Stimulated activated CD8-positive, alpha-beta memory T cell treated with anti-CD3 and anti-CD28 coated beads, Interleukin-7, amount 100 ng/mL, for 1 hour (primary cell): ENCODE results near the gene TTC39B.

Experiments
- DNase-seq, 2 donors: peaks; one replicate each; pipeline ENCODE4 v3.0.0-alpha.2; 2020; ENCODE audit warnings: low read depth in 2 of 2

The TTC39B gene

DNA sequence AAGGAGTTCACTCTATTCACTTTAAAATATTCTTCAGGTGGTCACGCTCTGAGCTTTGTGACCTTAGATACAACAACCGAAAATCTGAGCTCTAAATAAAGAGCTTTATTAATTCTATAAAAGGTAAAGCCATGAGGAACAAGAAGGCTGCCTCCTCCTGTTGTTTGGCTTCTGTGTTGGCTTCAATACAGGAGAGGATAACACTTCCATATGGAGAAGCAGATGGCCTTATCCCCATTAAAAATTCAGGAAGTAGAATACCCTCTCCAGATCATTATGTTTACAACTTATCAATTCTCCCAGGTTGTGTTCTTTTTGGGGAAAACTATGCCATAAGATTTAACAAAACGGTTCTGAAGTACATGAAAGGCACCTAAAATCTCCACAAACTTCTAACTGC, 128.4 kb downstream of the TTC39B start:
- no peak for DNase-seq

DNA sequence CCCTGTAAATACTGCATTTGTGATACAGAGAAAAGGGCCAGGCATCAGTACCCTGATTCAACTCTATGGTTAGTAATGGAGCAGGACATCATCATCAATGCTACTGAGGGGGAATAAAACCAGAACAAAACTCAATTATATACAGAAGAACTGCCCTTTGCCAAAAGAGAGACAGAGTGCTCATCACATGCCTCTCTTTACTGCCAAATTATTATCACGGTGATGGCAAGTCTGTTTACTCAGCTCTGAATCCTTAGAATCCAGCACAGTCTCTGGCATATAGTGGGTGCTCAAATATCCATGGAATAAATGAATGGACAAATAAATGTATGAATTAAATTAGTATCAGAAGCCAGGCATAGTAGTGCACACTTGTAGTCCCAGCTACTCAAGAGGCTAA, 130.2 kb downstream of the TTC39B start:
- DNase-seq = no peak

DNA sequence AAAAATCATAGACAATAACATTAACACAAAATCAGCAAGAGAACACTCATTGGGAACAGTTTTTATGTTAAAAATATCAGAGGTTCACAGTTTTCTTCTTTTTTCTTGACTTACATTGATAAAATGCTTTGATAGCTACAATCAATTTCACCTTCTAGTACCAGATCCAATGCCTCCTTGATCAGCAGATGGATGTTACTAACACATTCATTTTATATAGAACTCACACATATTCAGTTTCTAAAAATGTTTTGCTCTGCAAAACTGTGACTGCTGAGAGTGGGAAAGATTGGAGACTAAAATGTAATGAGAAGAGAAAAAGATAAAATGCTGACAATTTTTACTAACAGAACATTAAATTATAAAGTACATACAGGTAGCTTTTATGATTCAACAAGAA, 143.1 kb downstream of the TTC39B start:
- no peak for DNase-seq

DNA sequence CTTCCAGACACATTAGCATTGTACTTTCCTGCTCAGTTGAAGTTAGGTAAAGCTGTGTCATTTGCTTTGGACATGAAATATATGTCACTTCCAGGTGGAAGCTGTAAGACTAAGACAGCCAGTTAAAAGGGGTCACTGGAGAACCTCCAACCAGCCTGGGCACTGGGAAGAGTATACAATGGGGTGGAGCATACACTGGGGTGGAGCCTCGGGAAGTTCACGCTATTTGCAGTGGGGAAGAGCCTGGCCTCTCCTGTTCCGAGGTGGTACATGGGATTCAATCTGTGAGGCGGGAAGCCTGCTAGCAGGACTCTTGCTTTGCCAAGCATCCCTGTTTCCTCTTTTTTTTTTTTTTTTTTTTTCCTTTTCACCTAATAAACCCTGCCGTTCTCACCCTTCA, 145.3 kb downstream of the TTC39B start:
- no peak for DNase-seq

DNA sequence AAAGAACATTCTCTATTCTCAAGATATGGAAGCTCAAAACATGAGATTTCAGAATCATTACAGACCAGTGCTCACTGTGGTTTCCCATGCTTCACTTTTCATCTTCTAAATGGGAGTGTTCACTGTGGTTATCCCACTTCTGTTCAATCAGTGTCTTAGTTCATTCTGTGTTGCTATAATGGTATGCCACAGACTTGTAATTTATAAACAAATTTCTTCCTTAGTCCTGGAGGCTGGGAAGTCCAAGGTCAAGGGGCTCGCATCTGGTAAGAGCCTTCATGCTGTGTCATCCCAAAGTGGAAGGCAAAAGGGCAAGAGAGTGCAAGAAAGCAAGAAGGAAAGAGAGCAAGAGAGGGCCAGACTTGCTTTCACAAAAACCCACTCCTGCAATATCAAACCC, 146.3 kb downstream of the TTC39B start:
- no peak for DNase-seq

DNA sequence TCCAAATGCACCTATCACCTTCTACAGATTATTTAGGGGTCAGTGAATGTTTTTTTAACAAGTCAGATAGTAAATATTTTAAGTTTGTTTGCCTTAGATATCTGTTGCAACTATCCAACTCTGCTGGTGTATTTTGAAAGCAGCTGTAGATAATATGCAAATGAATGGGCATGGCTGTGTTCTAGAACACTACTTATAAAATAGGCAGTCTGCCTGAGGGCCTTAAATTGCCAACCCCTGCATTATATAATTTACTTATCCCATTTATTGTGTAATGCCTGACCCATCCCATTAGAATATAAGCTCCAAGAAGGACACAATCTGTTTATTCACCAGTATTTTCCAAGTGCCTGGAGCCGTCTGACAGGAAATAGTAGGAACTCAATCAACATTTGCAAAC, 149.0 kb downstream of the TTC39B start:
- no peak for DNase-seq

DNA sequence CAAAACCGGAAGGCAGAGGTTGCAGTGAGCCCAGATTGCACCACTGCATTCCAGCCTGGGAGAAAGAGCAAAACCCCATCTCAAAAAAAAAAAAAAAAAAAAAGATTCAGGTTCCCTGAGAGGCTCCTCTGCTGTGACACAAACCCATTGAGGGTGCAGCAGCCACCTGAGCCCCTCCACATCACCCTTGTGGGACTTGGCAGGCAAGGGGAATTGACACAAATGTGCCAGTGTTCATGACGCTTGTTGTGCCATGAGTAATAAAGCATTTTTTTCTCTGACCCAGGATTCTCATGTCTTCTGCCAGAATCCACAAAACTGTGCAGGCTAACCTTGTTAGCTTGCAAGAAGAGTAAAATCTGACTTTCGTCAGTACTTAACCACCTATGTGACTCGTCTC, 149.6 kb downstream of the TTC39B start:
- no peak for DNase-seq

DNA sequence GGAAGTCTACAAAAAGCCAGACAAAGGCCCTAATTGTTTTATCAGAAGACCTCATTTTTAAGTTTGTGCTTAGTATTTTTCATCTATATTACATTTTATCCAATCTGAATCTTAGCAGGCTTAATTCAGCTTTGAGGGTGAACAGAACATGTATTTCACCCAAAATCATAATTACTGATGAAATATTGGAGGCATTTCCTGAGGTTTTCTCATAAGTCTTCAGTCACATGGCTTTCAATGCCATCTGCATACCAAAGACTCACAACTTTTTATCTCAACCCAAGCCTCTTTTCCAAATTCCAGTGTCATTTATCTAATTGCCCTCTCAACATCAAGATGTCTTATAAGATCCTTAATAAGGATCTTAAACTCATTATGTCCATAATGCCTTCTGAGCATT, 150.8 kb downstream of the TTC39B start:
- no peak for DNase-seq

DNA sequence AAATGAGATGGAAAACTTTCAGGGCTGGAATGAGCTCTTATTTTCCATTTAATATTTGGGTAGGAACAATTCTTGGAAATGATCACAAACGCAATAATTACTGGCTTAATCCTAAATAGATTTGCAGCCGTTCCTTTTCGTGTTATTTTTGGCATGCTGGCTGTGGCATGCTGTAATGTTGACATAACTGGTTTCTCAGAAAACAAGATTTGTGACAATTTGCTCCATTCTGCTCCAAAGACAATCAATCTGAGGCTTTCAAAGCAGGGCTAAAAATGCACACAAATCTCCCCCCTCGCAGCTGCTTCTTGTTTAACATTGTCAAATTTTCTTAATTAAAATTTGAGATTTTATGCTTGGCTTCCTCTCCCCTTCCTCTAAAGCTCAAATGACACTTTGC, 151.2 kb downstream of the TTC39B start:
- DNase-seq = no peak

DNA sequence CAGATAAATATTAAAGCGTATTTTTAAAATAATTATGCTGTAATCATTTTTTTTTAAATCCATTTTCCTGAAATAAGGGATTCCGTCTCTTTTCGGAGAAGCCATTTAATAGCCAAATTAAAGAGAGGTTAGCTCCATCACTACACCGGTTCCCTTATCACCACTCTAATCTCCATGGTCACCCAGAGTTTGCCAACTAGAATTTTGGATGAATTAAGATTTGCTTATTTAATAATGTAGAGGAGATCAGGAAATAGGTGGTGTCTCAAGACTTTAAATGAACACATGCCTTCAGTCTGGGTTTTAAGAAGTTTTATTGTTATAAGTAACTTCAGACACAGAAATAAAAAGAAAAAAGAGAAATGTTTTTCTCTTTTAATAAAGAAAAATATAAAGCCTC, 151.7 kb downstream of the TTC39B start:
- no peak for DNase-seq

DNA sequence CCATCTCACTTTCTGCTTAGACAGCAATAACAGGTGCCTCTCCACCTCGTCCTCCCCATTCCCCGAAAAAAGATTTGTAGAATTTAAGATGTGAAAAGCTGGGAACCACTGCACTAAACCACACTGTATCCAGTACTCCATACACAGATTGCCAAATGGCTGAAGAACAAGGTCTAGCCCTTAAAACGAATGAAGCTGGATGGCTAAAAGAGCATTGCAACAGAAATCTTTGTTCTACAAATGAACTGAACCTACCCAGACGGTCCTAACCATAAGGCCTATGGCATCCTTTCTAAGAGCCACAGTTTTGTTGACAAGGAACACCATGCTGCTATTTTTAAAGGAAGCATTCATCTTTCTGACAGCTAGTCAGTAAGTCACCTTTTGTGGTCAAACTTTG, 152.3 kb downstream of the TTC39B start:
- DNase-seq = no peak

DNA sequence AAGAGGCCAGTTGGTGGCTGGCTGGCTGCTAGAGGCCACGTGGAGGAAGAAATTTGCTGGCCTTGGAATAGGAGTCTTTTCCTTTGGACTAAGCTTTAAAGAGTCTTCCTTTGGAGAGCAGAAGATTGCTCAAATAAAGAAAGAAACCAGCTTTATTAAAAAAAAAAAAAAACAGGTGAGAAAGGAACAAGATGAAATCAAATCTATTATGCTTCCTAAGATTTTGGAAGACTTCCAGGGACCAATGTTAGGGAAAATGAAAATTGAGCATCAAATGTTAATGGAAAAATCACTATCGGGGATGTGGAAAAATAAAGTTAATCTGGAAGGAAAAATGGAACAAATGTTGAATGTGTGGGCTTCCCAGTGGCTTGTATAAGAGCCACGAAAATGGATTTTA, 153.1 kb downstream of the TTC39B start:
- no peak for DNase-seq

DNA sequence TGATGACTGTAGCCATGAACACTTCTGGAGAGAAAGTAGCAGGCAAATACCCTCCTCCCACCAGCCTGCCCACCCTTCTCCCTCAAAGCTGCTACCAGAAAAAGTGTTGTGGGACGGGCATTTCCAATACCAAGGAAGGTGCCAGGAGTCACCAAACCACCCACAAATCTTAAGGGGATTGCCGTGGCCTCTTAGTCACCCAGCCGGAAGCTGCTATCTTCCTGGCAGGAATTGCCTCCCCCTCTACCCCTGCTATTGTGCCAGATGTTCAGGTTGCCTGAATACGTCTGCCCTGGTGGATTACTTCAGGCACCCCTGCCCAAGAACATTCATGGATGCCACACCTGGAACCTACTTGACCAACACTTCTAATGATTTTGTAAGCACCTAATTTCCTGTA, 156.1 kb downstream of the TTC39B start:
- no peak for DNase-seq

DNA sequence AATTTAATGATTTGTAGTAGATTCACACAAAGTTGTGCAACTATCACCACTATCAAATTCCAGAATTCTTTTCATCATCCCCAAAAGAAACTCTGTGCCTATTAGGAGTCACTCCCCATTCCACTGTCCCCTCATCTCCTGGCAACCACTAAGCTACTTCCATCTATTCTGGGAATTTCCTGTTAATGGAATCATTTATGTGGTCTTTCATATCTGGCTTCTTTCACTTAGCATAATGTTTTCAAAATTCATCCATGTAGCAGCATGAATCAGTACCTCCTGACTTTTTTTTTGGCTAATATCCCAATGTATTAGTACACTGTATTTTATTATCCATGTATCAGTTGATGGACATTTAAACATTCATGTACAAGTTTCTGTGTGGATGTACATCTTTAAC, 157.6 kb downstream of the TTC39B start:
- DNase-seq = no peak

DNA sequence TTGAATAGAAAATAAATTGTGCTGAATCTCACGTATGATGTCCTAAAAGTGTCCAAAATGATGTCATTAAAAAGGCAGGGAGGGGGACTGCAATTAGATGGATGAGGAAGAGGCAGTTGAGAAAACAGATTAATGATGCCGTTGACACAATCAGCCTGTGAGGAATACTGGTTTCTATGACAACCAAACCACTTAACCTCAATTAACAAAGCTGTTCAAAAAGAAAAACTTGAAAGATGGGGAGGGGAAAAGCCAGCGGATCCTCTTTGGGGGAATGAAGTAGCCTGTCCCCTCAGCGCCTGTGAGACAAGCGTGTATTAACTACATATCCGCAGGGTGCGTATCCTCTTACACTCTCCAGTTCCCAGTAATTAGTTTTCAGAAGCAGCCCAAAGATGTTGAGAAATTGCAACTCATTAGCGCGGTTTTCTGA, 160.7 kb downstream of the TTC39B start:
- DNase-seq = no peak

DNA sequence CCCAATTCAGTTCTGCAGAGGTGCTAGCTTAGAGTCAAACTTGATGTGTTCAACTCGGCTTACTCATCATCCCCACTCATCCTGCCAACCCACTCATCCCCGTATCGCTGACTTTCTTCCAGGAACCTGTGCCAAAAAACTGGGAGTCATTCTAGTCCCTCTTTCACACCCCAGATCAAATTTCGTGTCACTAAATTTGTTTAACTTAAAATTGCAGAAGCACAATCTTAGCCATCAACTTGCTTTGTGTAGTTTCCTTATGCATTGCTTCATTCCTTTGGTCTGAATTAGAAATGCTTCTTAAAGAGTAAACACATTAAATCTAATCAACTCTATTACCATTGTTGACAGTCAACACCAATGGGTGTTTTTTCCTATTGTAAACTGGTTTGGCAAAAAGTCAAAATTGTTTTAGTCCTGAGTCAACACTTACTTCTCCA, 162.4 kb downstream of the TTC39B start:
- no peak for DNase-seq

DNA sequence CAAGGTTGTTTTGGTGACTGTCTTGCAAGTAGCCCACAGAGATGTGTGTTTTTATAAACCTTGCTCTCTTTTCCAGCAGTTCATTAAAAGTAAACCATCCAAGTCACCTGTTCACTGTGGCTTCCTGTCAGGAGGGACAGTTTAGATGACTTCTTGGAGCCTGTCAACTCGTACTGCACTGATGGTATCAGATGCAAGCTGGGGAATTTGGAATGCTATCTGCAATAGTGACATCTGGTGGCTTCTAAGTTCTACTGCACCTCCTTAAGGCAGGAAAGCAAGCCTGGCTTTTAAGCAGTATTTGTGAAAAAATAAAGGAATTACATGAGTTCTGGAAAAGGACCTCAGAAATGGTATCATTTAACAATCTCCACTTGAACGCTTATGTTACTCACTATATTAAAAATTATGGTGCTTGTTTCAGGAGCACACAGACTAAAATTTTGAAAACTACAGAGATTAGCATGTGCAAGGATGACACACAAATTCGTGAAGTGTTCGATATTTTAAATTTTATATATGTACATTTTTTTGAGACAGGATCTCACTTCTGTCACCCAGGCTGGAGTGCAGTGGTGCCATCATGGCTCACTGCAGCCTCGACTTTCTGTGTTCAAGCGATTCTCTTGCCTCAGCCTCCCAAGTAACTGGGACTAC, 164.0 kb downstream of the TTC39B start:
- no peak for DNase-seq

DNA sequence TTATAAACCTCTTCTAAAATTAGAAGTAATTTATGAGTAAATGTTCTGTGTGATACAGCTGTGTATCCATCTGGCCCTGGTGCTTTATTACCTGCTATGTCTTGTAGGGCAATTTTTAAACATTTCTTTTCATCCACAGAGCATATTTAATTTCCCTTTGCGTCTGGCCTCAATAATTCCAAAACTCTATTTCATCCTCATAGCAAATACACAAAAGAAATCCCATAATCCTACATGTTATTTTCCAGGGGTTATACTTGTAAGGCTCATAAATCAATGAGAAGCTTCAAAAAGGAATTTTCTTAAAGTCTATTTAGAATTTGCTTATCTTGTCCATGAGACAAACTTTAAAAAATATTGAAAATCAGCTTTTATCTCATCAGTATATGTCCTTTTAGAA, 167.0 kb downstream of the TTC39B start:
- no peak for DNase-seq

DNA sequence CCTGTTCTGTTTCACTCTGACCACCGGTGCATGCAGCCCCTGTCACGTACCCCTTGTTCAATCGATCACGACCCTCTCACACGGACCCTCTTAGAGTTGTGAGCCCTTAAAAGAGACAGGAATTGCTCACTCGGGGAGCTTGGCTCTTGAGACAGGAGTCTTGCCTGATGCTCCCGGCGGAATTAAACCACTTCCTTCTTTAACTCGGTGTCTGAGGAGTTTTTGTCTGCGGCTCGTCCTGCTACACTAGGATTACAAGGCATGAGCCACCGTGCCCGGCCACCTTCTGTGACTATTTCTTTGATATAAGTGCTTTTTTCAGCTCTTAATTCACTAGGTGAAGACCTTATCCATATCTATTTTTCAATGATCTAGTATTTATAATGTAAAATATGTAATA, 167.5 kb downstream of the TTC39B start:
- no peak for DNase-seq

DNA sequence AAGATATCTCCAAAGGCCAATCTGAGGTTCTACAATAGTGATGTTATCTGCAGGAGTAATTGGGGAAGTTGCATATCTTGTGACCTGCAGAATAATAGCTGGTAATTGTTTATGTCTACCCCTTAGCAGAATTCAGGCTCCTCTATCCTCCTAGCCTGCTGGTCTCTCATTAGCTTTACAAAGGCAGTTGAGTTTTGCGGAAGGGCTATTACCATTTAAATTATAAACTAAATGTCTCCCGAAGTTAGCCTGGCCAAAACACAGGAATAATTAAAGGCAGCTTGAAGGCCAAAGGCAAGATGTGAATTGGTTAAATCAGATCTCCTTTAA, 168.7 kb downstream of the TTC39B start:
- no peak for DNase-seq

DNA sequence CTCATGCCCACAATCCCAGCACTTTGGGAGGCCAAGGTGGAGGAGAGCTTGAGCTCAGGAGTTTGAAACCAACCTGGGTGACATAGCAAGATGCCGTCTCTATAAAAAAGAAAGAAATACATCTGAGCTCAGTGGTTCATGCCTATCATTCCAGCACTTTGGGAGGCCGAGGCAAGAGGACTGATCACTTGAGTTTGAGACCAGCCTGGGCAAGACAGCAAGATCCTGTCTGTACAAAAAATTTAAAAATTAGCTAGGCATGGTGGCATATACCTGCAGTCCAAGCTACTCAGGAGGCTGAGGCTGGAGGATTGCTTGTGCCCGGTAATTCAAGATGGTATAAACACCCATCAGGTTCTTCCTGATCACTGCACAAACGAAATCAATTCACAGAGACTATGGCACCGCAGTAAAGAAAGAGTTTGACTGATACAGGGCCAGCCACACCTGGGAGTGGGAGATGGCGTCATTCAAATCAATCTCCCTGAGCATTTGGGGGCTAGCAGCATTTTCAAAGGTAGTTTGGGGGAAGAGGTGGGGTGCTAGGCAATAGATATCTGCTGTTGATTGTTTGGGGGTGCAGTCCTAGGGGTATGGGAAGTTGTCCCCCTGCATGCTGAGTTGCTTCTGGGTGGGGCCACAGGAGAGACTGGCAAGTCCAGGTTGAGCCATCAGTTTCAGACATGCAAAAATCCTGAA, 169.2 kb downstream of the TTC39B start:
- DNase-seq = no peak

DNA sequence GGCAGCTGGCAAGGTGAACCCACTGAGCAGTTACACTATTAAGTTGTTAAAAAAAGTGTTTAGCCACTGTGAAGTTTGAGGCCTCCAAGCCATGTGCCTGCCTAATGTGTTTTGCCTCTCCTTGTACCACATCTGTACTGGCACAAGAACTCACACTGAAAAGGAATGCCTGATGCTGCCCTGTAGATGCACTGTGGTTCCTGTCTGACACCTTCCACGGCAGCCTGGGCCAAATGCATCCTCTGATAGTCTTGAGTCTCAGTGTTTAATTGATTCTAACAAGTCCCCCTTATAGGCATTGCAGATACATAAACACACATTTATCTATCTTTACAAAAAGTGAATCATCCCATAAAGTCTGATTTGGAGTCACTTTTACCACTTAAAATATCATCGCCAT, 169.9 kb downstream of the TTC39B start:
- DNase-seq = no peak

DNA sequence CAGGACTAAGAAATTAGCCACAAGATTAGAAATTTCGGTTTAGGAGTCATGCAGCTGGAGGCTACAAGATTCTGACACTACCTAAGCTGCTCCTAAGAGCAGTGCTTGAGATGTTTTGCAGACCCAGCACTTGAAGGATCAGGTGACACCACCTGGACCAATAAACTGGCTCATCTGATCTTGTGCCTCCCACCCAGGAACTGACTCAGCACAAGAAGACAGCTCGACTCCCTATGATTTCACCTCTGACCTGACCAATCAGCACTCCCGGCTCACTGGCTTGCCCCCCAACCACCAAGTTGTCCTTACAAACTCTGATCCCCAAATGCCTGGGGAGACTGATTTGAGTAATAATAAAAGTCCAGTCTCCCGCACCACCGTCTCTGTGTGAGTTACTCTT, 170.4 kb downstream of the TTC39B start:
- DNase-seq = no peak
